GM19438 (cell line): ENCODE results near the gene KCNJ10.

Source experiments
- ATAC-seq: cut with Tn5 transposase; IDR thresholded peaks from one replicate; pipeline ENCODE4 v1.9.1; 2021; ENCODE audit warnings: low read depth; ENCODE audit not compliant: unreplicated experiment

Gene KCNJ10

DNA sequence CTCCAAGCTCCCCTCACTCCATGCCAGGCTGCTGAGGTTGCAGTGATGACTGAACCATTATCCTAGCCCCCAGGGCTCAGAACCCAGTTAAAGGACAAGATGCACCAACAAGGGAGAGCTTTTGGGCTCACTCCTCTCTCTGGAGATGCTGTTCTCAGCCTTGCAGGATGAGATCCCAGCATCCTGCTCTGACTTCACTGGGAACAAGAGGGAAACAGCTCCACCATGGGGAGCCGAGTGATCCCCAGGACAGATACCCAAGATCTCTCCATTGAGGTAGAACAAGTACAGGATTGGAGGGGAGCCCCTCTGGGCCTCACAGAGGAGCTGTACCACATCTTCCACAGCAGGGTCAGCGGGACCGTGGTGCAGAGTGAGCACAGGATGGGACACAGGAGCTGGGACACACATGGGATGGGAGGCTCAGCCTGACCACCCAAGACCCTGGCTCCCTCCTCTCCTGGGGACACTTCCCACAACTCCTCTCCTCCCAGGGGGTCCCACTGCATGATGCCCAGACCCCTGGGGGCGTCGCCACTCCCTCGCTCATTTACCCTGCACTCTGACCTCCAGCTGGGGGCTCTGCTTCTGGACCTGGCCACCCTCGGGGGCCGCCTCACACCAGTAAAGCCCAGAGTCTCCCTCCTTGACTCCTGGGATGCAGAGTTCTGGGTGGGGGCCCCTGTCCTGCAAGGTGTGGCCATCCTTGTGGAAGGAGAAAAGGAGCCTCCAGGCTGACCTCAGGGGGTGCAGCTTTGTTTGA is 97.3 kb downstream of the KCNJ10 start:
- no peak for ATAC-seq

DNA sequence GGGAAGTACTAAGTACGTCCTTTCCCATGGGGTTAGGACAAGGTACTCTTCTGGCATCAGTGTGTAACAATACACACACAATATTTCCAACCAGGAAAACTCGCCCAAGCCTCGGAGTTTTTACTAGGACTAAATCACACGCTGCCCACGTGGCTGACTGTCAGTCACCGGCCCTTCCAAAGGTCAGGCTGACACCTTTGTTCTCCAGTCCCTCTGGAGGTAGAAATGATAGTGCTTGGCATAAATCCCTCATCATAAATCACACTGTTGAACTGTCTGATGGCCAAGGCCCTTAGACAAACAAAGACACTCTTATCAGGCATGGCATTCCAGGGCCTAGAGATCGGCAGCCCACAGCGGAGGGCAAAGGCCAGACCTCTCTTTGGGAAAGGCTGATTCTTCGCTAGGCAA is 99.0 kb downstream of the KCNJ10 start:
- no peak for ATAC-seq

DNA sequence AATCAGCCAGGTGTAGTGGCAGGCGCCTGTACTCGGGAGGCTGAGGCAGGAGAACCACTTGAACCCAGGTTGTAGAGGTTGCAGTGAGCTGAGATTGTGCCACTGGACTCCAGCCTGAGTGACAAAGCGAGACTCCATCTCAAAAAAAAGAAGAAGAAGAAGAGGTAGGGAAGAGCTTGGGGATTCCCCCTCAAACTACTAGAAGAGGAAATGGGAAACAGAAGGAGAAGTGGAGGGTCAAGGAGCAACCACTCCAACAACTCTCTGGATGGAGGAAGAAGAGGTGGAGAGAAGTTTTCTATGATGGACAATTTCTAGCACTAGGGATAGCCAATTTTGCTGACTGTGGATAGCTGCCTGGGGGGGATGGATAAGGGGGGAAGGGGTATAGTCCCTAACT is 101.1 kb downstream of the KCNJ10 start:
- no peak for ATAC-seq

DNA sequence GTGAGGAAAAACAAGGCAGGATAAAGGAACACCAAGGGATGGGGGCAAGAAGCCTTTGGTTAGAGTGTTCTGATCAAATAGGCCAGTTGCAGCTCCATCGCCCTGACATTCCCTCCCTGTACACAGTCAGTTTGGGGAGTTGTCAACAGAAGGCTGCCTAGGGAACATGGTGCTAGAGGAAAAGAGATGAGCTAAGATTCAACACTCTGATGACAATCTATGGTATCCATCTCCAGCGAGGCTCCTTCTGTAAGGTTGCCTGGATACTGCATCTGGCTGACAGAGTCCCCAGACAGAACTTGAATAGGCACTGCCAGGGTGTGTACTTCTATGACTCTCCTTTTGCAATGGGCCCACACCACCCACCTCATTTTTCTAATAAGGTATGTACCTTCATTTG is 104.7 kb downstream of the KCNJ10 start:
- ATAC-seq, result no peak

DNA sequence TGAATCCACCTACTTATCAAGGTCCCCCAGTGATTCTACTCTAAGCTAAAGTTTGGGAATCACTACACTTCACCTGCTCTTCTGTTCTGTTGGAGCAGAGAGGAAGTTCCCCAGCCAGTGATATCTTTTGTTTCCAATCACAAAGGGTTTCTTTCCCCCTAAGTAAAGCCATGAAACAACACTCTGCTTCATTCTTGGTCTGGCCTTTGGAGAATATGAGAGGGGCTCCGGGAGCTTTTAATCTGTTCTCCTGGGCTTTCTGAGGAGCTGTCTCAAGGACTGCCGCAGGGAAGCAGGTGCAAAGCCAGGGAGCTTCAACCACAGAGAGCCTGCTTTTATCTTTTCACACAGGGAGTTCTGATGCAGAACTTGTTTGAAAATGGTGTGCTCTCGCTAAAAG is 105.8 kb downstream of the KCNJ10 start:
- no peak for ATAC-seq

DNA sequence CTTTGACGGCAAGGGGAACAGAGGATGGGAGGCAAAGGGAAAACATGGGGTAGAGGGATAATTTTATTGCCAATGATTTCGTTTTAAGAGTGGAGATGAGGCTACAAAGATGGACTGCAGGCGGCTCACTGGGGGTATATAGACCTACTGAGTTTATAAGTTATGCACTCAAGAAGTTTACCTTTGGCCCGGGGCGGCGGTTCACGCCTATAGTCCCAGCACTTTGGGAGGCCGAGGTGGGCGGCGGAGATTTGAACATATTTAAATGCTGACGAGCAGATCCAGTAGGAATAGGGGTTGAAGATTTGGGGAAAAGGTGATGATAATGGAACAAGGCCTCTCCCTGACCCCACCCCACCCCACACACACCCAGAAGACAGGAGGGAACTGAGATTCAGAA is 107.8 kb downstream of the KCNJ10 start:
- ATAC-seq, result no peak

DNA sequence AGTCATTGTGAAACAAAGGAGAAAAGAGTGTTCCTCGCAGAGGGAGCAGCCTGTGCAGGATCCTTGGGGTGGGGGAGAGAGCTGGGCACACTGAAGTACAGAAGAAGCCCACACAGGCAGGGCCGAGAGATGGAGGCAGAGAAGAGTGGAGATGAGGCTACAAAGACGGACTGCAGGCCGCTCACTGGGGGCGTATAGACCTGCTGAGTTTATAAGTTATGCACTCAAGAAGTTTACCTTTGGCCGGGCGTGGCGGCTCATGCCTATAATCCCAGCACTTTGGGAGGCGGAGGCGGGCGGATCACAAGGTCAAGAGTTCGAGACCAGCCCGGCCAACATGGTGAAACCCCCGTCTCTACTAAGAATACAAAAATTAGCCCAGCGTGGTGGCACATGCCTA is 108.3 kb downstream of the KCNJ10 start:
- ATAC-seq, result no peak

DNA sequence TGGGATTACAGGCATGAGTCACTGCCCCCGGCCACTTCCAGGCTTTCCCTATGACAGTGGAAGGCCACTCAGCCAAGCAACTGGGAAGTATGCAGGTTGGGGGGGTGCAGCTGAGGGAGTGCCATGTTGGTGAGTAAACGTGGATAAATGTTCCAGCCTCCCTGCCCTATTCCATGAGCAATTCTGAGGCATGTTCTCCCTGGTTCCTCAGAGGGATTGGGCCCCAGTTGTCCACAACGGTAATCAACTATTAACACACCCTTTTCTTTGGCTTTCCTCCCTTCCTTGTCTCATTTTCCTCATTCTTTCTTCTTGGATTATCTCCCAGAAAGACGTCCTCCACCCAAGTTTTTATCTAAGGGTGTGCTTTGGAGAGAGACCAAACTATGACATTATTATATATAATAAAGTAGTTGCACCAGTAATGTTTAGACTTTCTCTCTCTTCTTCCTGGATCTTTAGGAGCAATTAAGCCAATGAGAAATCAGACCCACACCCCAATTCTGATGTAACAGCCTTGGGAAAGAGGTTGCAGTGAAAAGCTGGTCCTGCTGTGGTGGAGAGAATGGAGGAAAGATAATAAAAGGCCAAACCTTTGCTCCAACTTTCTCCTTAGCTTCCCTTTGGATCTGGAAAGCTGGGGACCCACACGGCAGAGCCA is 109.1 kb downstream of the KCNJ10 start:
- no peak for ATAC-seq

DNA sequence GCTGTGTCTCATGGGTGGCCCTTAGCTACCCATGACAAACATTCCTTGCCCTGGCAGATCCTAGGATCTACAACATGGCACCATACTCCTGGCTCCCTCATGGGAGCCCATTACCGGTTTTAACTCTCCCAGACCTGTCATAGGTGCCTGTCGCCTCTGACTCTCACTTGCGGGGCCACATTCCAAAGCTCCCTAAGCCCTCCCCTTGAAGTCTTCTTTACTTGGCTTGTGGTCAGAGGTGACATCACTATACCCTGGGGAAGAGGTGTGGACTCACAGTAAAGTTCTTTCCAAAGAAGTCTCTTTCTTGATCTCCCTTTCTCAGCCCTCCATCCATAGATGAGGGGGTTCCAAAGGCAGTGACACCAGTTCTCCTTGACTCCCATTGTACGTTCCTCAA is 110.5 kb downstream of the KCNJ10 start:
- ATAC-seq, result no peak

DNA sequence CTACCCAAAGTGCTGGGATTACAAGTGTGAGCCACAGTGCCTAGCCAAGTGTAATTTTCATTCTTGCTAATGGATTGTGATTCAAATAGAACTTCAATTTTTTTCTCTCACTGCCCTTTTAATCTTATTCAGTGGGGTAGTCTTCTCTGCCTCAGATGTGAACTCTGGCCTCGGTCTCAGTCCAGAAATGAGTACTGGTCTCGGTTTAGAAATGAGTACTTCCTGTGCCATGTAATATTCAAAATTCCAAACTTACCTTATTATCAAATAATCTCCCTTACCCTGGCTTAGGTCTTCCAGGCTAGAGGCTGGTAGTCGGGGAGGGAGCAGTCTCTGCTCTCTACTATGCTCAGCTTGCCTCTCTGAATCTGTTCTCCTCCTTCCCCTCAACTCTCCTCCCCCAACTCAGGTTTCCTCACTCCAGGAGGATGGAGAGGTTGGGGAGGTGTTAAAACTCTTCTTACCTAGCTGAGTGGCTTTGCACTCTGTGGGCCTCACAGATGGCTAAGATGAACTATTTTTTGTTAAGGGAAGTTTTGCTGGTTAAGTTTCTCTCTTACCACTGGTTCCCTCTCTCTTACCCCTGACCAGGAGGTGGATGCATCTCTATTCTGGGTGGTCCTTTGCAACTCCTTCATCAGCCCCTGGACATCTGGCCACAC is 111.1 kb downstream of the KCNJ10 start:
- peak; percentile 57 for ATAC-seq

DNA sequence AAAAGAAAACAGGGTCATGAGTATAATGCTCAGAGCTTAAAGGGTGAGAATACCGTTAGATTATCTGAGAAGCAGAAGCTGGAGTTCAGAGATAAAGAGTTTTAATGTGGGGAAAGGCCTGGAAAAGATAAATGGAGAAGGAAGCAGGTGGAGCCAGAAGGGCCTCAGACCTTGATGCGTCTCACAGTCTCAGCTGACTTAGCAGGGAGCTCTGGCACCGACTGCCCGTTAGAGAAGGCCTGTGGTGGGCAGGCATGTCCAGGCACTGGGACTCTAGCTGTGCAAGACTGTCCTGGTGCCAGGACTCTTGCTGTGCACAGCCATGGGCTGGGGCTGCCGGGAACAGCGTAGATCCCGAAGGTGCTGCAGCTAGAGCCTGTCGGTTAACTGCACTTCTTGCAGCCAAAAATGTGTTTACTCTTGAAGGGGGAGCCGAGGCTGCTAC is 112.1 kb downstream of the KCNJ10 start:
- no peak for ATAC-seq

DNA sequence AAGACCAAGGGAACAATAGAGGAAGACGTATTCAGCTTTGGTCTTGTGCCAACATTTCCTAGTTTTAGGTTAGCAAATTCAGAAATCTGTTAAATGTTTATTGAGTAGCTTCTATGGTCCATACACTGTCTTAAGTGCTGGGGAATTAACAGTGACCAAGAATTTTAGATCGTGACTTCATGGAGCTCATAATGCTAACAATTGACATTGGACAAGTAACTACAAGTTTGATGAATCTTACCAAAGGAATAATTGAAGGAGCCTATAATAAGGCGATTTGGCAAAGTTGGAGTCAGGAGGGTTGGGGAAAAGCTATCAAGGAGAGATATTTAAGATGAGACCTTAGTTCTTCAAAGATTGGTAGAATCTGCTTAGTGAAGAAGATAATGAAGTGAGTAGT is 114.5 kb downstream of the KCNJ10 start:
- no peak for ATAC-seq

DNA sequence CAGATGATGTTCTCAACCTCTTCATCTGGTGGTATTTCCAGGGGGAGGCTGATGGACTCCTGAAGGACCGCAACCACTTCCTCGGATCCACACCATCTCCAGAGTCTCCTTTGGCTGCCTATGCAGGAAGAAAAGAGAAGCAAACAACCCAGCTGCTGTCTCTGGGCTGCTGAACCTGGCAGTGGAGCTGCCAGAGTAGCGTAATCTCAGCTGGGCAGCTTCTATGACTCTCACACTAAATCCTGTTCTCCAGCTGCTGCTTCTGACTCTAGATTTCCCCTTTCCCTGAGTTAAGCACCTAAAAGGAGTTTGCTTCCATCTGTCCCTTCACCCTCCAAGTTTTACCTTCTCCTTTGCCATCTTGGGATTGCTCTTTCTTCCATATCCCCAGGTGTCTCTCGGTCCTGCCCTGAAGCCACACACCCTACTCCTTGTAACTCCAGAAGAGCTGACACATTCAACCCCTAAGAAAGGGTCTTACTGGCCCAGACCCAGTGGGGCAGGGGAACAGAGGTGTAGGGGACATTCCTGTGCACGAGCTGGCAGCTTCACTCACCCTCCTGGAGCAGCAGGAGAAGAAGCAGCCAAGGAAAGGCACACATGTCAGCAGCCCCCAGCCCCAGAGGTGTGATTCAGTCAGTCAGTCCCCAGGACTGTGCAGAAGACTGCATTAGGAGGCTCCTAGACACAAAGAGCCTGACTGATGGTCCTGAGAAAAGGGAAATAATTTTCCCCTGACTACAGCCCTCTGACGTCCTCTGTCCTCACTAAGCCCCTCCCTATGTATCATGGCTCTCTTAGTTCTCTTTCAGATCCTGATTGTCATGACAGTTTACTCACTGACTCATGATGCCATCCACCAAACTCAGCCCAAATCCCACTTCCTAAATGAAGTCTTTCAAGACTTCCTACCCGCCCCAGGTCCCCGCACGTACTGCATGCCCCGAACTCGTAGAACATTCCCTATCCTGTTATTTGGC is 116.1 kb downstream of the KCNJ10 start, which contains the start of gene SLAMF9:
Gene SLAMF9 (minus strand): TSS at position 702 of the 980 bp plus-strand sequence. CDS start 100 bp downstream, at position 602.
- no peak for ATAC-seq

DNA sequence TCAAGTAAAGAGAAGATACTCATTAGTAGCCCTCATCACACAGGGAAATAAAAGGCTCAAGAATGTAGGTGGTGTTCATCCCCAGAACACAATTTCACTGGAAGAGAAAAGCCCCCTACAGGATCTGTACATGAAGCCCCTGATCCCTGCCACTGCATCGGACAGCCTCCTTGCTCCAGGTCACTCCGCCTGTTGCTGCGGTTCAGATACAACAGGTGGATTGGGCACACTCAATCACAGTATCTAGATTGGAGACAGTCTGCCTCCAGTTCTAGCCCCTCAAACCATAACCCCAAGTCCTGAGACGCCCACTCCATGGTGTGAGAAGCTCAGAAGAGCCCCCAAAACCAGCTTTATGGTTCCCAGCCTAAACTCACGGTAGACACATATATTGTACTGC is 117.0 kb downstream of the KCNJ10 start:
- no peak for ATAC-seq

DNA sequence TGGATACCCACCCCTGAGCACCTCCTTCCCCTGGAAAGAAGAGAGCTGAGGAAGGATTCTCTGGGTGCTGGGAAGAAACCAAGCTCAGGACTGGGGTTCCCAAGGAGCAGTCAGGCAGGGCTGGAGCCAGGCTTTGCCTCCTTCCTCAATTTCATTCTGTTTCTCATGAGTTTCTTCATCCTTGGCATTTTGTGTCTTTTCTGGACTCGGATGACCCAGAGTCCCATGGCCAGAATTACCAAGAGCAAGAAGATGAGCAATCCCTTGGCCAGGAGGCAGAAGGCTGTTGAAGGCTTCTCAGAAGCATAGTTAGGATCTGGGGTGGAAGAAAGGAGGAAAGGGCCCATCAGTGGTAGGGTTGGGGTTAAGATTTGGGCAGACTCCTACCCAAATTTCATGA is 118.4 kb downstream of the KCNJ10 start:
- ATAC-seq, result no peak

DNA sequence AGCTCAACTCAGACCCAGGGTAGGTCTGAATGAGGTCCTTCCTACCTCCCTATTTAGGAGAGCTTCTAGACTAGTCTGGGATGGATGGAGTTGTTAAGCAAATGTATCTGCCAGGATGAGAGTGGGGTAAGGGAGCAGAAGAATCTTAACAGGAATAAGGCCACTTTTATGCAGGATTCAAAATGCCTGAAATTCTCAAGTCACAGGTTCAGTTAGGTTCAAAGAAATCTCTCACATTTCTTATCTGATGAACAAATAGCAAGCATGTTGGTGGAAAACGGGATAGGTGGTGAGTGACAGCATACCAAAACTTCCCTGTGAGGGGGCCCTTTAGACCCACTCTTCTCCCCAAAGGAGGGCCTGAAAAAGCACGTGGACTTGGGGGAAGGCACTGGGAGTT is 118.9 kb downstream of the KCNJ10 start:
- ATAC-seq, result no peak

DNA sequence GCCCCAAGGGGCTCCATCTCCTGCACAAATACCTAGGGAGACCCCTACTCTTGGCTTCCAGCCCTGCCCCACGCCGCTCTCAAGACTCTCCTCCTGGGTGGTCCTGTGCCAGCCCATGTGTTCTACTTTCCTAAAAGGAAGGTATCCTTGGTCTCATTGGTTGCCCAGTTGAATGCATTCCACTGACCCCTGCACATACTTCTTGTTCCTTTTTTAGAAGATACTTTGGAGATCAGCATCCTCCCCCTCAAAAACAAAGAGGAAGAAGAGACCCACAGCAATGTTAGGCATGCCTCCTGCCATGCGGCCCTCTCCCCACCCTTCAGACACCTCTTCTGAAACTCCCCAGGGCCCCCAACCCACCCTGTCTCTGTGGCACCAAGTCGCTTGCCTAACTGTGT is 120.0 kb downstream of the KCNJ10 start:
- no peak for ATAC-seq

DNA sequence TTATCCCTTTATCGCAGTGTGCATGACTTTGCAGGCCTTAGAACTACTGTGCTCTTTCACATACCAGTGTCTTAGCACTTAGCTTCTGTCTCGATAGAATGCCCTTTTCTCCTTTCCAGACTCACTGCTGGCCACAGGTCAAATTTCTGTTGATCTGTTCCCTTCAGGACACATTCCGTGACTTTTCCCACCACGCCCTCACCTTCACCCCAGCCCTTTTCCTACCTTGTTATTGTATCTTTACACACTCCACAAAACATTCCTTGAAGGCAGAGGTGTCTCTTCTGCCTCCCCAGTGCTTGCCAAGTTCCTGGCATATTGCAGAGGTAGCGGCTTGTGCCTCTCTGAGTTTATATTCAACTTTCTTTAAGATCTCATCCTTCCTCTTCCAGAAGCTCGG is 120.8 kb downstream of the KCNJ10 start:
- no peak for ATAC-seq
